Activated CD8-positive, alpha-beta memory T cell treated with anti-CD3 and anti-CD28 coated beads for 24 hours (primary cell): ENCODE results near the gene ABHD17C.

Experiments
- DNase-seq: peaks from one replicate; pipeline ENCODE4 v3.0.0-alpha.2; 2020

ABHD17C gene

DNA sequence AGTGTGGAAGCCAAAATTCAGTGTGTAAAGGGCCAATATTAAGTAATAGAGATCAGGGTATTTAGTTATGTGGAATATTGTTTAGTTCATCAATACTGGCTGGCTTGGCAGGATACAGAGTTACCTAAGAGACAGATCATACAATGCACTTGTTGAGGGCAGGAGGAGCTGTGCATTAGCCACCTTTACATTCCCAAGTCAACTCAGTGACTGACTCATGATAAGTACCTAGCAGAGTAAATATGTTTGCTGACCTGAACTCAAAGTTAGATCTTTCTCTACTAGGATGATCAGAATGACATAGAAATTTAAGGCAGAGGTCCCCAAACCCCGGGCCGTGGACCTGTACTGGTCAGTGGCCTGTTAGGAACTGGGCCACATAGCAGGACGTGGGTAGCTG, 3.5 kb upstream of the ABHD17C start:
- DNase-seq = no peak

DNA sequence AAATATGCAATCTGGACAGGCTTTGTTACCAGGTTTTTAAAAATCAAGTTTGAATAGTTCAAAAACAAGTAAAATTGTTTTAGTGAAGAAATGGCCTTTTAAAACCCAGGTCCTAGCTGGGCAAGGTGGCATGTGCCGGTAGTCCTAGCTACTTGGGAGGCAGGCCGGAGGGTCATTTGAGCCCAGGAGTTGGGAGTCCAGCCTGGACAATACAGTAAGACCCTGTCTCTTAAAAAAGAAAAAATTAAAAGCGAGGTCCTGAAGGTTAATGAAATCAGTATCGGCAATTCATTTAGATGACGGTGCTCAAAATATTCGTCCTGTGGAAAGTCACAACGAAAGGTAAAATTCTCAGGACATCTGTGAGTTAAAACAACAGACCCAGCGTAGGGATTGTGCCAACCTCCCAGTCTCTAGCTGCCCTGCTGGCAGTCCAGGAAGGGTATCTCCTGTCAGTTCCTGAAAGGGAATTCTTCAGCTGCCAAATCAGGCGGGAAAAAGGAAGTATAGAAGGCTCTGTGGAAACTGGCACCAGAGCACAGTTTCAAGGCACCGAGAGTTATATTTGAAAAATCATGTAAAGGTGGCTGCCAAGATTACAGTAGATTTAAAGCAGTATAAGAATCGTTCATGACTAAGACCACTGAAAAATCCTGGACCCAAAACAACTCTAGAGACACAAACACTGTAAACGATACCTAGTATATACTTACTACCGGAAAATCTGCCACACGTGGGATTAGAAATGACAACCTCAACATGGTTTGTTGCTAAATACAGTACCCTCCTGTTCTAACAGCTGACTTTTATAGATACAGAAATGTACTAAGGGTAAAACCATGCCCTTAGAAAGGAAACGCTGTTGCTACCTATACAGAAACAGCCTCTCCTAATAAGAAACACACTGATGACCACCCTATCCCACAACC, 1.2 kb upstream of the ABHD17C start:
- no peak for DNase-seq

DNA sequence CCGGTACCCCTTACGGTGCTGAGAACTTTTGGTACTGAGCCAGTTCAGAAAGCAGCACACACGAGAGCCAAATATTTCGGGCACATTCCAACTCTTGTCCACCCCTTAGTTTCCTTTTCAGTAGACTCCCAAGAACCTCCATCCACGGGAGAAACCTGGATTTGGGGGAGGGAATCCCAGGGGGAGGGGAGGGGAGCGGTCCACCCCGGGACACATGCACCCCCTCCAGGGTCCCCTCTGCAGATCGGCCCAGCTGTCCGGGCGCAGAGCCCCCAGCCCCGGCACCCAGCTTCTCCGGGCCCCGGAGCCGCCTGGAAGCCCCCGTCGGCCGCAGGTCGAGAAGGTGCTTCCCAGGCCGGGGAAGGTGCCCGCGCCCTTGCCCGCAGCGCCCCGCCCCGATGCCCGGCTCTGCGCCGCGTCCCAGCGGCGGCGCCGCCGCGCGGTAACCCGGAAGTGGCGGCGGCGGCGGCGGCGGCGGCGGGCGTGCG, 455 bp upstream of the ABHD17C start:
- DNase-seq = peak; percentile 71

DNA sequence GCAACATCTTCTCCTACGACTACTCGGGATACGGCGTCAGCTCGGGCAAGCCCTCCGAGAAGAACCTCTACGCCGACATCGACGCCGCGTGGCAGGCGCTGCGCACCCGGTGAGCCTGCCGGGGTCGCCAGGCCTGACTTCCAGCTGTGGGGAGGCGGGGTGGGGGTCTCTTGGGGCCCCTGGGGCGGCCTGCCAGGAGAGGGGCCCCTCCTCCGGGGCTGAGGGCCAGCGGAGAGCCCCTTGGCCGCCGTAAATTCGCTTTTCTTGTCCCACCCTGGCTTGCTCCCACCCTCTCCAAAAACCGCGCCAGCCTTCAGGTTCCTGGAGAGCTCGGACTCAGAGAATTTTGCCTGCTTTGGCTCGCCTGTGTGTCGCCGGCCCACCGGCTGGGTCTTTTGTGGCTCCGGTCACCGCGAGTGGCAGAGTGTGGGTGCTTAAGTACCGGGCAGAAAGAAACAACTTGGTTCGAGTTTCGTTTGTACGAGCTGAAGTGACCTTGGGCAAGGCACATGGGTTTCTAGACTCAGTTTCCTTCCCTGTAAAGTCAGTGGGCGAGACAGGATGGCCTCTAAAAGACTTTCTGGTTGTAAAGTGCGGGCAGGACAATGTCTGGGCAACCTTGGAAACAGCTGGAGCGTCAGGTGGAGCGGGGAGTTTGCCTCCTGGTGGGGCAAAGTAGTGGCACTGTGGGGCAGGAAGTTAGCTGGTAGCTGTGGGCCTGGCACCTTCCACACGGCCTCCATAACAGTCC, 976 bp downstream of the ABHD17C start:
- DNase-seq = peak; percentile 78

DNA sequence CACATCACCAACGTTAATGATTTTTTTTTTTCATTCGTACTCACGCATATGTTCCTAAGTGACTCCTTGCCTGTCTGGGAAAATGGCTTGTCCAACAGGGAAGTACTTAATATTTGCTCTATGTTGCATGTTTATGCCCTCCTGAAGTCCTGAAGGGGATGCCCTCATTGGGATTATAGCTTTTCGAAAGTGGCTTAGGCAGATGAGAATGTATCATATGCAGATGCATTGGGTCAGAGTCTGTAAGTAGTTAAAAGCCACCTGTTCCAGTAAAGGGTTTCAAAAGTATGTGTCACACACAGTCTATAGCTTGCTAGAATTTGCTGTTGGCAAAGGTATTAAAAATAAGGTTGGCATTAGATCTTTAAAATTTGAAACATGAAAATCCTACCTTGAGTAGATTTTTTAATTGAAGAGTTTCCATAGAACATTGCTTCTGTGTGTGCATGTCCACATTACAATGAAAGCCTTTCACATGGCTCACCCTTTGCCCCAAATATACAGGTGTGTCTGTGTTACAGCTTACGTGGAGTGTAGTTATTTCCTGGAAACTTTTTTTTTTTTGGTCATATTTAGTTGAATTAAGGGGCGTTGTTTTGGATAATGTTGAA, 2.1 kb downstream of the ABHD17C start:
- DNase-seq = no peak

DNA sequence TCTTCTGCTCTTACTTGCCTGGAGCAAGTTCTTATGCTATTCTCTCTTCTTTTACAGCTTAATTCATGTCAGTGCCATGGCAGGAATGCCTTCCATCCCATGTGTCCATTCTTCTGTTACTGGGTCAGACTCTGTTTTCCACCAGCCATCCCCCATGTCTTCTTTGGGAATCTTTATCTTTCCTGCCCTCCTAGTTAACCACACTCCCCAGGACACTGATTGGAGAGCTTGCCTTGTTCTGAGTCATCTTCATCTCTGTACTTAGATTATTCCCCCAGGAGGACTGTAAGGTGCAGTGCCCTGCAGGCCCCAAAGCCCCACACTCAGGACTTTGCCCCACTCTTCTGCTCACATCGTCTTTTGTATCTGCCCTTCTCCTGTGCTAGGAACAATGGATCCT, 3.6 kb downstream of the ABHD17C start:
- DNase-seq = no peak

DNA sequence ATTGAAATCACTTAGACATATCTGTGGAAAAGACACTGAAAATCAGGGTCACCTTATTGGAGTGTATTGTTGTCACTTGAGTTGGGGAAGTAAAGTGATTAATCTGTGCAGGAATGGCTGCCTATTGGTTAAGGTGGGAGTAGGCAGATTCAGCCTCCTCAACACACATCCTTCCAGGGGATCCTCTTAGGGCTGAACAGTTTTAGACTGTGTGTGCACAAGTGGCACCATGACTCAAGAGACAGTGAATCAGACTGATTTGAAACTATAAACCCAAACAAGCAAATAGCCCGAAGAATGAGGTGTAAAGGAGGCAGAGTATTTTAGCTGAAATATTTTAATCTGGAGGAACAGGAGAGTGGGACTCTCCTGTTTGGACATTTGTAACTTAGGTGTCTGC, 4.9 kb downstream of the ABHD17C start:
- DNase-seq = no peak

DNA sequence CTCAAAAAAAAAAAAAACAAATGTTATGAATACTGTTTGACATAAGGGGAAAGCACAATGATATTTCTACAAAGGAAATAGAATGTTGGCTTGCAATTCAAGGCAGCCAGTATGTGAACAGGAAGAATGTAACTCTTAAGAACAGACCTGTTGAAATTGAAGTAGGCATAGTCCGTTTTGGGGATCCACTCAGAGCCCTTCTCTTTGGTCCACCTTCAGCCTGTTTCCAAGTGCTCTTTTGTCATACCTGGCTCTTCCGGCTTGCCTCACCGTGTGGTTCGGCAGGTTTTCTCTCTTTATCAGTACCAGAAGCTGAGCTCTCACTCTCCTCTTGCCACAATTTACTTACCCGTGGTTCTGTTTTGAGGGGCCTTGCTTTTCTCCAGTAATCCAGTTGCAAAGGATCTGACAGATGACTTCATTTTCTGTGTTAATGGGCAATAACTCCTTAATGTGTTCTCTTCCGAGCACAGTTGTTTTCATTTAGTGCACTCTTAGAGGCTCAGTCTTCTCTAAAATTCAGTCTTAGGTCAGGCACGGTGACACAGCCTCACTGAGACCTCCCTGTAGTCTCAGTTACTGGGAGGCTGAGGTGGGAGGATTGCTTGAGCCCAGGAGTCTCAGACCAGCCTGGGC, 6.7 kb downstream of the ABHD17C start:
- no peak for DNase-seq

DNA sequence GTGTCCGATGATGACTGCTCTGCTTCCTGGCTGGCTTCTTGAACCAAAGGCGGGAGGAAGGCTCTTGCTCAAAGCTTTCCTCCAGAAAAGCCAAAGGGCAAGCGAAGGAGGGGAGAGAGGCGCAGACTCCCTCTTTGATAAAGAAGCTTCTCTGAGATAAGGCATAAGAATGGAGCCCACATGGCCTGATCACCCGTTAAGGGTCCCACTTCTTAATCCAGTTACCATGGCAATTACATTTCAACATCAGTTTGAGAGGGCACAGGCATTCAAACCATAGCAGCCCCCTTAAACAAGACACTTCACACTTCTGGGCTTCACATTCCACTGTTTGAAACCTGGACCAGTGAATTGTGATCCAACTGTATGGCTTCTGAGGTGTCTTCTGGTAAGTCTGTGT, 8.0 kb downstream of the ABHD17C start:
- no peak for DNase-seq

DNA sequence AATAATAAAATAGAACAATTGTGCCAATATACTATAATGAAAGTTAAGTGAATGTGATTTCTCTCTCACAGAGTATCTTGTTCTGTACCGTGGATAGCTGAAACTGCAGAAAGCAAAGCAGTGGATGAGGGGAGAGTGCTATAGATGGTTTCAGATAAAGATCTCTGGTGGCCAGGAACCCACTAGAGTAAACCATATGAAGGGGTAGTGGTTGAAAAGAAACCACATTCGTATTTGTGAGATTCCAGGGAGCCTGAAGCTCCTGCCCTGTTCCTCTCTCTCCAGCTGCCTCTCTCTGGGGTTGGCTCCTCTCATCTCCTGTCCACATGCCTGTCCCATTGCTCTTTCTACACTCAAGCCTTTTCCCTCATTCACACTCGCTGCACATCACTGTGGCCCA, 8.9 kb downstream of the ABHD17C start:
- DNase-seq = no peak

DNA sequence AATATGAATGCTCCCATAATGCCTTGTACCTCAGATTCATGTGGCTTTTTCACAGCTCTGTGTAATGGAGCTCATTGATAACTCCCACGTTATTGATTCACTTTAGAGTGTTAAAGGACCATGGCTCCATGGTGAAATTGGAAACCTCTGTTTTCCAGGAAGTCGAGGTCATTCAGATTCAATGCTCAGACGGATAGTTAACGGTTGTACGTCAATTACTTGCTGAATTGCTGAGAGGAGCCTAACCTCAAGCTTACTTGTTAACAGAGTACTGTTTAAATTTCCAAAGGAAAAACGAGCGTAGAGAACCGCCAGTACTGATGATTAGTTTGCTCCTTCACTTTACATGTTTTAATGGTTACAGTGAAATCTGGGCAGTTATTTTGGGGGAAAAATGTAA, 11.1 kb downstream of the ABHD17C start:
- DNase-seq = no peak

DNA sequence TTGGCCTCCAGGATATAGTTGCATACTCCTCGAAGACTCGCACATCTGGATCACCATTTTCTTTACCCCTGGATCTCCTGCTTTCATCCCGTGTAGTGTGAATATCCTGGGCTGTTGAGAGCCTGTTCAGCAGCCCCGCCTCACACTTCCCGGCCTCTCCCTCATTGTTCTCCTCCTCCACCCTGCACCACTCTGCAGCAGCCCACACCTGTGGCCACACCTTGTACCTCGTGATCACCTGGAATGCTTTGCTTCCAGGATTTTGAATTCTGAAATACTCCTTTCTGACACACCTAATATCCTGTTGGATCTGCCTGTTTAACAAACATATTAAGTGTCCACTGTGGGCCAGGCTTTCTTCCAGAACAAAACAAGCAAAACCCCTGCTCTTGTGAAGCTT, 14.4 kb downstream of the ABHD17C start:
- DNase-seq = no peak

DNA sequence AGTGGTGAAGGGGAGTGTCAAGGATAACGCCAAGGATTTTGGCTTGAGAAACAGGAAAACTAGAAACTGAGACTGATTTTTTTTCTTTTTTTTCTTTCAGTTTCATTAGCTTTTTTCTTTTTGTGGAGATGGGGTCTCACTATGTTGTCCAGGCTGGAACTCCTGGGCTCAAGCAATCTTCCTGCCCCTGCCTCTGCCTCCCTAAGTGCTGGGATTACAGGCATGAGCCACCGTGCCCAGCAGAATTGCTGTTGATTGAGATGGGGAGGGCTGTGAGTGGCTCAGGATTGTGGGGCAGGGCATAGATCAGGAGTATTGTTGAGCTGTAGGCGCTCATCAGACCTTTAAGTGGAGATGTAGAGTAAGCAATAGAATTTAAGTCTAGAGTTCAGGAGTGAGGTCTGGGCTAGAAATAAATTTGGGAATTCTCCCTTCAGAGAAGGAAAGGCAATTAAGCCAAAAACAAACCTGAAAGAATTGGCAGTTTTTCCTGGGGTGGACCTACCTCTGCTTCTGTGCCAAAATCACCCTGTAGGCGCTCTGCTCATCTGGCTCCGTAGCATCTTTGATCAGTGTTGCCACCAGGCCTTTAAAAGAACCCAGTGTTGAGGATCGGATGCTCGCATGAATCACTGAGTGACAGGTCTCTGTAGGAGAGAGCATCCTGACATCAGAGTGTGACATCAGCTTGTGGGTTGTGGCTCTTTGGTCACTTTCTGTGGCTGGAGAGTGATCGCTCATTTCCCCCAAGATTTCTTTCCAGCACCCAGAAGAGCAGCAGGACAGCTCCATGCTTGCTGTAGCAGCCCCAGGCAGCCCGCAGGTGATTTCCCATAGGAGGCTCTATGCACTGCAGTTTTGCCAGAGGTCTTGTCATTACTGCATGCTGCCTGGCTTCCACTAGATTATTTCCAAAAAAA, 15.8 kb downstream of the ABHD17C start:
- DNase-seq = no peak

DNA sequence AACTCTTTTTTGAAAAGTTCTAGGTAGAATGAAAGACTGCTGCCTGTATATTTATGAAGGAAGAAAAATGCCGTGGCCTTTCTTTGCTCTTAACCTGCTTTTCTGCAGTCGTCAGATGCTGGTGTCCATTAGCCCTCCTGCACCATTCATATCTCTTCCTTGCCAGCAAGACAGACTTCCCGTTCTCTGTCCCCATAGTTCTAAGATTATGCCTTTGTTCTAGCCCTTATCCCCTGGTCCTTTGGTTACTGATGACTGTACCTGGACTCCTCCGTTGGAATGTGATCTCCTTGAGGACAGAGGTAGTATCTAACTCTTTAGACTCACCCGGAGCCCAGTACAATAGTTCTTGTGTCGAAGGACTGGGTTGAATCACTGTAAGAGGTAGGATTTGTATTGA, 16.8 kb downstream of the ABHD17C start:
- DNase-seq = no peak

DNA sequence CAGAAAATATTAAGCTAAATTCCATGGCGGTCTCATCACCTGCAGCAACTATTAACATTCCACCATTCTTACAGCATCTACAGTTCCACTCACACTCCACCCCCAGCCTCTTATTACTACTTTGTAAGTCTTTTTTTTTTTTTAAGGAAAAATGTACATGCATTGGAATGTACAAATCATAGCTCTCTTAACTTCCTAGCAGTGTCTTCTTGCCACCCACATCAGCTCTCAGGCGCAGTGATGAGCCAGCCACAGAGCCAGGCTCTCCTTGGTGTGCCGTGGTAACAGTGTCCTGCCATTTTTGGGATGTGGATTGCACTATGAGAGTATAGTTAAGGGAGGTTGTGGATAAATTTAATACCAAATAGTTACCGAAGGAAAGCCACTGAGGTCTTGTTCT, 17.8 kb downstream of the ABHD17C start:
- no peak for DNase-seq

DNA sequence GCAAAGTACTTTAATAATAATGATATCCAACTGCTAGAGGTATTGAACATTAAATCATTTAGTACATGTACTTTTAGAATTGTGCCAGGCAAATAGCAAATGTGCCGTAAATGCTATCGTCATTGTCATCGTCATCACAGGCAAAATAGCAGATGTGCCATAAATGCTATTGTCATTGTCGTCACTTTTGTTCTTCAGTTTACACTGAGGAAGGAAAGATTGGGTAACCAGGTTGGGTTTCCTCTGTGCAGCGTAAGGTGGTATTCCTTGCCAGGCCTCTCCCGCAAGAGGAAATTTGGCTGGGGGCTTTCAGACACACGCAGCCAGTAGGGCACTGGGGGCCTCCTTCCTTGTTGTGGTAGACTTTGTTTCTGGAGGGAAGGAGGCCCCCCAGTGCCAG, 26.4 kb downstream of the ABHD17C start:
- DNase-seq = no peak

DNA sequence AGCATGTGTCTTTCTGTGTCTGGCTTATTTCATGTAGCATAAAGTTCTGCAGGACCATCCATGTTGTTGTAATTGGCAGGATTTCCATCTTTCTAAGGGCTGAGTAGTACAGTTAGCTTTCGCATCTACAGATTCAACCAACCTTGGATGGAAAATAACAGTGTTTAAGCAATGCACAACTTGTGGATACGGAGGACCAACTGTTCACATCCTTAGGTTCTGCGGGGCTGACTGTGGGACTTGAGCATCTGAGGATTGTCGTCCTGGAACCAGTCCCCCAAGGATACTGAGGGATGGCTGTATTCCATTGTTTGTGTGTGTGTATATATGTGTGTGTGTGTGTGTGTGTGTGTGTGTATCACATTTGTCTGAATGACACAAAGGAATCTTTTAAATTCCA, 27.7 kb downstream of the ABHD17C start:
- no peak for DNase-seq

DNA sequence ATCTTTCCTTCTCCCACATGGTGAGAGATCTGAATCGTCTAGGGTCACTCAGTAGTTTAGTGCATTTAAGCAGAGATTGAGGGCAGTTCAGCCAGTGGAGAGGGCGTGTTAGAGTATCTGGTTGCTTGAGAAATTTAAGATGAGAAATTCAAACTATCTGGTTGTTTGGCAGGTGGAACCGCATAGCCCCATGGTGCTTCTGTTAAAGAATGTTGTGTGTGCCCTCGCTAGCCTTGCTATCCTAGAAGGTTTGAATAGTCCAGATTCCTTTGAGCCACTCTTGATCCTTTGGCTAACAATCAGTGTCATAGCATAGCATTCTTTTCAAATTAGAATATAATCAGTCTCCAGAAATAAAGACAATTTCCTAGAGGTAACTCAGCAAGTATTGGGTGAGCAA, 32.1 kb downstream of the ABHD17C start:
- no peak for DNase-seq

DNA sequence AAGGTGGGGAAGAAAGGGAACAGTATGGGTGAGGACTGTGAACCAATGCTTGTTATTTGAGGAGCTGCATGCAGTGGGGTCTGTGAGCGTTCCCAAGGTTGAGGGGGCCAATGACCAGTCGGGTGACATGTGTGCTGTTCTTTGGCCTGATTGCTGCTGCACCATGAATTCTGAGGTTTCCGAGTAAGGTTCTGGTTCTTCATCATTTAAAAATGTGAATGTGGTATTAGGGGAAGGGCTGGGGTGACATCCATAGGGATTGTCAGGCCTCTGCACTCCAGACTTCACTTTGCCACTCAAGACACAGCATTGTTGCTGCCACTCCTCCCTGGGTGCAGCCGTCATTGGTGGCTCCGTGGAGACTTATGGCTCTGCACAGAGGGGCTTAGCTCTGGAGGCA, 32.5 kb downstream of the ABHD17C start:
- DNase-seq = no peak

DNA sequence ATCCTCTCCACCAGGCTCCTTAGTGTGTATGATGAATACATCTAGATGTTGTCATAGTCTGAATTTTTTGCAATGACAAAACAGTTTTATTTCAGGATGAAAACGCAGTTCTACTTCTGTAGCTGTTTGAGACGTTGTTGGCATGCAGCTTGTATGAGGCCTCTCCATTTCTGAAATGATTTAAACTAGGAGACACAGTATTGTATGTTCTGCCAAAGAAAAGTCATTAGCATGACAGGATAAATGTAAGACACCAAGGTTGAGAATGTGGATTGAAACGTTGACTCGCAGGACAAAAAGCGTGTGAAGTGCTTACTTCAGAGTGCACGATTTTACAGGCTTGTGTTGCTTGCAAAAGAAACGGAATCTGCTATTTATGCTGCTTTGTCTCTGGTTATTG, 35.3 kb downstream of the ABHD17C start:
- no peak for DNase-seq

DNA sequence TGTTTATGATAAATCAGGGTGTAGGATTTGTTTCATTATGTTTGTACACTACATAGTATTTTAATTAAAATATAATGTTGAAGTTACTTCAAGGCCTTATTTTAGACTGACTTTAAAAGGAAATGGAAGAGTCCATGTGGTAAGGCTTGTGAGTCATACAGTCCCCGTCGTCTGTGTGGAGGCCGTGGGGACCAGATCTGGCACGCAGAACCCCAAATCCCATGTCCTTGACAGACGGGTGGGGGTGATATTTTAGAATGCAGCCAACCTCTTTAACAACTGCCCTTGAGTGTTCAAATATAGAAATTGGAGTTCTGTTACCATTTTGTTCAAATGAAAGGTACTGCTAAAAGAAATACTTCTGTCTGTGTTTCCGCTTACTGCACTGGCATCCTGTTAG, 35.8 kb downstream of the ABHD17C start:
- no peak for DNase-seq

DNA sequence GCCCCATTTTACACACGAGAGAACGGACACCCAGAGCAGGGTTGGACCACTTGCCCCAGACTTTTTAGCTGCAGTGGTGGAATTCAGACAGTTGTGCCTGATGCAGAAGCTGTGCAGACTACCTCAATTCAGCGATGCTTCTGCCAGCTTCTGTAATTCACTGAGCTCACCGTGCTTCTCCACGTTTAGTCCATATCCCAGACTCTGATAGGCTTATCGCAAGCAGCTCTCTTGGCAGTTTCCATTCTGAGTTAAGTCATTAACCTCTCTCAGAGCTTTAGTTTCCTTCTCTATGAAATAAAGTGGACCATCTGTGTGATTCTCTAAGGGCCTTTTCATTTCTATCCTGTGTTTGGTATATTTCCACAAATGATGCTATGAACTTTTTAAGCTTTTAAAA, 37.1 kb downstream of the ABHD17C start:
- no peak for DNase-seq
